Type B pancreatic cell (in vitro differentiated cells): ENCODE measurements around the gene CACNA1F. TPM values are rescaled to one million over a fixed set of nuclear protein-coding genes. Genes with fewer than 3 reads are reported as not detected.

Source experiments
- DNase-seq: peaks from one replicate; pipeline ENCODE4 v3.0.0; 2021; ENCODE audit warnings: mixed read lengths; ENCODE audit not compliant: unreplicated experiment; ENCODE audit errors: extremely low spot score
- H3K27ac Mint-ChIP-seq: 2 replicates; pipeline ENCODE4 v1.8.0; 2021; ENCODE audit warnings: mild to moderate bottlenecking, mixed read lengths
- H3K27me3 Mint-ChIP-seq: 2 replicates; pipeline ENCODE4 v1.8.0; 2021; ENCODE audit warnings: mixed read lengths
- H3K36me3 Mint-ChIP-seq: 2 replicates; pipeline ENCODE4 v1.8.0; 2021; ENCODE audit warnings: mixed read lengths
- H3K4me1 Mint-ChIP-seq: one replicate; pipeline ENCODE4 v1.8.0; 2021; ENCODE audit warnings: mixed read lengths; ENCODE audit not compliant: unreplicated experiment
- H3K4me3 Mint-ChIP-seq: 2 replicates; pipeline ENCODE4 v1.8.0; 2021; ENCODE audit warnings: mild to moderate bottlenecking, mixed read lengths
- H3K9me3 Mint-ChIP-seq: 2 replicates; pipeline ENCODE4 v1.8.0; 2021; ENCODE audit warnings: mixed read lengths
- CTCF ChIP-seq: fragments of 200-600 bp; sonication (generic); conservative IDR thresholded peaks from 2 replicates; pipeline ENCODE4 v1.5.0; 2021; ENCODE audit warnings: antibody characterized with exemption, mild to moderate bottlenecking
- total RNA-seq: library from RNA; stranded (reverse); gene quantifications from 2 replicates; pipeline ENCODE4 v1.2.1, GENCODE V29; 2021; ENCODE audit warnings: low replicate concordance

The CACNA1F gene
- total RNA-seq, 1 donor from 2014 or later = 0.17 TPM

GRCh38 chrX:49233887-49234555 lies 881 bp upstream of the CACNA1F start:
- Mint-ChIP-seq H3K36me3 (no peaks in the 10 kb centered on the region), H3K27me3 (no peaks in the 10 kb centered on the region), H3K4me3 (no peak overlapping the region), H3K27ac (no peak overlapping the region), H3K9me3 (peaks cover 3% of the 10 kb centered on the region), H3K4me1 (peaks cover 5% of the 10 kb centered on the region)
- DNase-seq = no peak
- no peak for TF ChIP-seq CTCF

- no peak for TF ChIP-seq CTCF
- Mint-ChIP-seq H3K9me3 (peaks cover 8% of the 10 kb centered on the region), H3K27ac (no peak overlapping the region), H3K36me3 (no peaks in the 10 kb centered on the region), H3K27me3 (peaks cover 6% of the 10 kb centered on the region), H3K4me1 (peaks cover 5% of the 10 kb centered on the region), H3K4me3 (no peak overlapping the region)
- DNase-seq = no peak
Observed at GRCh38 chrX:49232525-49232924, 615 bp downstream of the CACNA1F start.

GRCh38 chrX:49231333-49232000 lies 1.7 kb downstream of the CACNA1F start:
- no peak for TF ChIP-seq CTCF
- DNase-seq = no peak
- Mint-ChIP-seq H3K36me3 (no peaks in the 10 kb centered on the region), H3K9me3 (peaks cover 11% of the 10 kb centered on the region), H3K4me3 (peak overlapping the region; percentile 75), H3K27ac (no peak overlapping the region), H3K27me3 (peaks cover 8% of the 10 kb centered on the region), H3K4me1 (peaks cover 5% of the 10 kb centered on the region)

- H3K27me3 Mint-ChIP-seq = peaks cover 9% of the 10 kb centered on the region
- peak overlapping the region; percentile 75 for H3K4me3 Mint-ChIP-seq
- H3K9me3 Mint-ChIP-seq = peaks cover 11% of the 10 kb centered on the region
Observed at GRCh38 chrX:49230500-49231232, 2.5 kb downstream of the CACNA1F start.

GRCh38 chrX:49228185-49228584 lies 5.0 kb downstream of the CACNA1F start:
- TF ChIP-seq CTCF = no peak
- Mint-ChIP-seq H3K9me3 (peaks cover 11% of the 10 kb centered on the region), H3K4me3 (no peak overlapping the region), H3K4me1 (no peaks in the 10 kb centered on the region), H3K27ac (no peak overlapping the region), H3K27me3 (peaks cover 23% of the 10 kb centered on the region), H3K36me3 (no peaks in the 10 kb centered on the region)
- no peak for DNase-seq

More at GRCh38 chrX:49230500-49231232, 2.5 kb downstream of the CACNA1F start:
- DNase-seq = no peak
- peak; percentile 20 for TF ChIP-seq CTCF
- Mint-ChIP-seq H3K27ac (no peak overlapping the region), H3K4me1 (peaks cover 5% of the 10 kb centered on the region), H3K36me3 (no peaks in the 10 kb centered on the region)
